ENCODE data around the gene SNCAIP. TPM values are rescaled to one million over a fixed set of nuclear protein-coding genes. Genes with fewer than 3 reads are reported as not detected.

The SNCAIP gene
- total RNA-seq, 1 experiment from 2014 or later = not detected

GRCh38 chr5:122333564-122333963 is 21.5 kb downstream of the SNCAIP start:
- ChIA-PET CTCF (no interaction called here), POLR2A (no interaction called here)
- in situ Hi-C loops (cut with HindIII; ENCODE audit: low pct_unique_long_range_greater_than_20kb, low sequenced_read_pairs) = no loop called here
- no peaks in the 10 kb centered on the region for H3K27me3 ChIP-seq (ENCODE audit: control insufficient read depth, insufficient read depth, low read length)
- H3K4me3 ChIP-seq (ENCODE audit: low read depth in 2 of 2, low read length in 2 of 2) = no peak overlapping the region
- BruUV-seq (replicated peaks) = no TSS peak
- intact Hi-C loops (cut with micrococcal nuclease; ENCODE audit: unreplicated experiment) = no loop called here
- H3K4me1 ChIP-seq (ENCODE audit: control insufficient read depth, insufficient read depth, low read length) = no peaks in the 10 kb centered on the region
- TF ChIP-seq TCF7L2 (IDR thresholded peaks at IDR 0.05; ENCODE audit: low read depth, low read length) (no peak), POLR2AphosphoS5 (IDR thresholded peaks at IDR 0.05; ENCODE audit: low read depth, low read length) (no peak), SIN3A (IDR thresholded peaks at IDR 0.05; ENCODE audit: borderline replicate concordance, insufficient read depth, low read depth, low read length) (no peak)
- H3K9me3 ChIP-seq (ENCODE audit: control insufficient read depth, insufficient read depth, low read depth, low read length) = no peaks in the 10 kb centered on the region
- no peaks in the 10 kb centered on the region for H3K36me3 ChIP-seq (ENCODE audit: control insufficient read depth, insufficient read depth, low read length)
- no peak overlapping the region for H3K27ac ChIP-seq (ENCODE audit: low read length)
- no peak for DNase-seq (ENCODE audit: low read depth, low spot score)
- ATAC-seq = no peak

GRCh38 chr5:122339591-122339990 is 27.6 kb downstream of the SNCAIP start:
- ATAC-seq (no peak), DNase-seq (ENCODE audit: low read depth, low spot score) (no peak)
- no TSS peak for BruUV-seq (replicated peaks)
- peaks cover 2% of the 10 kb centered on the region; the same call in 1 of the 2 replicates for H3K27me3 ChIP-seq (ENCODE audit: control insufficient read depth, insufficient read depth, low read length)
- POLR2A ChIA-PET = no interaction called here
- TF ChIP-seq POLR2AphosphoS5 (IDR thresholded peaks at IDR 0.05; ENCODE audit: low read depth, low read length) = no peak
- no peak overlapping the region for H3K27ac ChIP-seq (ENCODE audit: low read length)
- H3K36me3 ChIP-seq (ENCODE audit: control insufficient read depth, insufficient read depth, low read length) = no peaks in the 10 kb centered on the region
- in situ Hi-C loops (cut with HindIII; ENCODE audit: low pct_unique_long_range_greater_than_20kb, low sequenced_read_pairs) = no loop called here
- no peaks in the 10 kb centered on the region for H3K4me1 ChIP-seq (ENCODE audit: control insufficient read depth, insufficient read depth, low read length)
- intact Hi-C loops (cut with micrococcal nuclease; ENCODE audit: unreplicated experiment) = no loop called here
- CTCF ChIA-PET = no interaction called here
- H3K9me3 ChIP-seq (ENCODE audit: control insufficient read depth, insufficient read depth, low read depth, low read length) = no peaks in the 10 kb centered on the region
- no peak overlapping the region for H3K4me3 ChIP-seq (ENCODE audit: low read depth in 2 of 2, low read length in 2 of 2)

- intact Hi-C loops (cut with micrococcal nuclease; ENCODE audit: unreplicated experiment) (no loop called here), in situ Hi-C loops (cut with HindIII; ENCODE audit: low pct_unique_long_range_greater_than_20kb, low sequenced_read_pairs) (no loop called here)
- no peaks in the 10 kb centered on the region for H3K36me3 ChIP-seq (ENCODE audit: control insufficient read depth, insufficient read depth, low read length)
- ChIA-PET POLR2A (no interaction called here), CTCF (no interaction called here)
- no peak for DNase-seq (ENCODE audit: low read depth, low spot score)
- TF ChIP-seq REST (IDR thresholded peaks at IDR 0.05; ENCODE audit: insufficient read depth in 1 of 2, low read depth in 2 of 2, low read length in 1 of 2) (no peak), TCF7L2 (IDR thresholded peaks at IDR 0.05; ENCODE audit: low read depth, low read length) (no peak), CTCF (IDR thresholded peaks at IDR 0.05) (no peak), SIN3A (IDR thresholded peaks at IDR 0.05; ENCODE audit: borderline replicate concordance, insufficient read depth, low read depth, low read length) (no peak), POLR2AphosphoS5 (IDR thresholded peaks at IDR 0.05; ENCODE audit: low read depth, low read length) (no peak)
- no peak for ATAC-seq
- H3K27ac ChIP-seq (ENCODE audit: low read length) = no peak overlapping the region
- BruUV-seq (replicated peaks) = no TSS peak
- H3K27me3 ChIP-seq (ENCODE audit: control insufficient read depth, insufficient read depth, low read length) = peaks cover 2% of the 10 kb centered on the region; the same call in 1 of the 2 replicates
- H3K4me3 ChIP-seq (ENCODE audit: low read depth in 2 of 2, low read length in 2 of 2) = no peak overlapping the region
- no peaks in the 10 kb centered on the region for H3K9me3 ChIP-seq (ENCODE audit: control insufficient read depth, insufficient read depth, low read depth, low read length)
- H3K4me1 ChIP-seq (ENCODE audit: control insufficient read depth, insufficient read depth, low read length) = no peaks in the 10 kb centered on the region
These were observed 29.1 kb downstream of the SNCAIP start for GRCh38 chr5:122341087-122341486.
